ENCODE results near the gene ERCC3.
A peak's percentile ranks its signal among the peaks of the same experiment; 100 is the strongest.

The ERCC3 gene

GRCh38 chr2:127270663-127271062, 23.3 kb downstream of the ERCC3 start:
- no peak for DNase-seq (ENCODE audit: low read depth)
- peak; percentile 17 for TF ChIP-seq CTCF (IDR thresholded peaks at IDR 0.05; ENCODE audit: insufficient read depth, low read depth, low read length, missing control alignments)
- H3K4me3 ChIP-seq (ENCODE audit: low read depth, low read length) = no peak overlapping the region

- DNase-seq (ENCODE audit: low read depth) = no peak
- no peak overlapping the region for H3K4me3 ChIP-seq (ENCODE audit: low read depth, low read length)
- no peak for TF ChIP-seq CTCF (IDR thresholded peaks at IDR 0.05; ENCODE audit: insufficient read depth, low read depth, low read length, missing control alignments)
Observed at GRCh38 chr2:127261804-127262406, 32.0 kb downstream of the ERCC3 start.

- no peak for TF ChIP-seq CTCF (IDR thresholded peaks at IDR 0.05; ENCODE audit: insufficient read depth, low read depth, low read length, missing control alignments)
- H3K4me3 ChIP-seq (ENCODE audit: low read depth, low read length) = no peak overlapping the region
- no peak for DNase-seq (ENCODE audit: low read depth)
Observed at GRCh38 chr2:127259355-127259754, 34.6 kb downstream of the ERCC3 start.

- H3K4me3 ChIP-seq (ENCODE audit: low read depth, low read length) = no peak overlapping the region
- no peak for TF ChIP-seq CTCF (IDR thresholded peaks at IDR 0.05; ENCODE audit: insufficient read depth, low read depth, low read length, missing control alignments)
- no peak for DNase-seq (ENCODE audit: low read depth)
Observed at GRCh38 chr2:127256866-127257265, 37.1 kb downstream of the ERCC3 start.

- no peak for TF ChIP-seq CTCF (IDR thresholded peaks at IDR 0.05; ENCODE audit: insufficient read depth, low read depth, low read length, missing control alignments)
- DNase-seq (ENCODE audit: low read depth) = no peak
- no peak overlapping the region for H3K4me3 ChIP-seq (ENCODE audit: low read depth, low read length)
Observed at GRCh38 chr2:127256381-127256780, 37.6 kb downstream of the ERCC3 start.

GRCh38 chr2:127255721-127256120, 38.2 kb downstream of the ERCC3 start:
- H3K4me3 ChIP-seq (ENCODE audit: low read depth, low read length) = no peak overlapping the region
- no peak for TF ChIP-seq CTCF (IDR thresholded peaks at IDR 0.05; ENCODE audit: insufficient read depth, low read depth, low read length, missing control alignments)
- no peak for DNase-seq (ENCODE audit: low read depth)

GRCh38 chr2:127255146-127255545, 38.8 kb downstream of the ERCC3 start:
- DNase-seq (ENCODE audit: low read depth) = no peak

More at GRCh38 chr2:127255146-127255545, 38.8 kb downstream of the ERCC3 start:
- no peak for TF ChIP-seq CTCF (IDR thresholded peaks at IDR 0.05; ENCODE audit: insufficient read depth, low read depth, low read length, missing control alignments)
- no peak overlapping the region for H3K4me3 ChIP-seq (ENCODE audit: low read depth, low read length)
